Spinal cord (tissue), 10 donors: ENCODE results near the gene LRRC4C. TPM values are rescaled to one million over a fixed set of nuclear protein-coding genes. Genes with fewer than 3 reads are reported as not detected.

Experiments used
- DNase-seq, 6 donors: peaks; one replicate each; pipeline versions ENCODE4 v3.0.0 to v3.0.0-alpha.2; 2013 to 2015; ENCODE audit warnings: low spot score in 6 of 6, low read depth in 4 of 6
- H3K27ac ChIP-seq: one replicate; pipeline ENCODE4 v1.5.1; 2013; ENCODE audit warnings: low read depth, low read length, control low read depth
- H3K27me3 ChIP-seq: one replicate; pipeline ENCODE4 v1.6.1; 2013; ENCODE audit warnings: low read length; ENCODE audit not compliant: control insufficient read depth, insufficient read depth
- H3K36me3 ChIP-seq: one replicate; pipeline ENCODE4 v1.6.1; 2013; ENCODE audit warnings: low read length; ENCODE audit not compliant: control insufficient read depth, insufficient read depth
- H3K4me1 ChIP-seq: one replicate; pipeline ENCODE4 v1.6.1; 2013; ENCODE audit warnings: low read length; ENCODE audit not compliant: control insufficient read depth, insufficient read depth
- H3K4me3 ChIP-seq: one replicate; pipeline ENCODE4 v1.5.1; 2013; ENCODE audit warnings: low read depth, low read length, control low read depth
- H3K9me3 ChIP-seq: one replicate; pipeline ENCODE4 v1.6.1; 2013; ENCODE audit warnings: low read length; ENCODE audit not compliant: control insufficient read depth, insufficient read depth
- WGBS: methylation state at CpG from one replicate; pipeline ENCODE4 v1.1.5; 2013; ENCODE audit warnings: missing lambda C conversion rate; ENCODE audit not compliant: insufficient coverage; 5-methylcytosine and 5-hydroxymethylcytosine counted together
- polyA plus RNA-seq, 2 donors: library from polyadenylated mRNA; unstranded; fragments of 120-200 nt; gene quantifications; one replicate each; pipeline ENCODE4 v1.2.1, GENCODE V29; 2013; ENCODE audit not compliant: insufficient read length in 2 of 2
- total RNA-seq, 2 donors: library from RNA; depleted of rRNA in 1 of 2; stranded (reverse); fragments of 120-200 nt in 1 of 2; fragments of >200 nt in 1 of 2; gene quantifications; one replicate each; pipeline versions ENCODE4 v1.2.3 to v1.2.4, GENCODE V29; 2013 to 2014
- donor health status: healthy.

Gene LRRC4C
- total and polyA plus RNA-seq, 4 donors, result 25.6 to 54.9 (median 39.0) TPM

- DNase-seq, result no peak
- Histone ChIP-seq H3K4me1 (no peaks in the 10 kb centered on the region), H3K36me3 (no peaks in the 10 kb centered on the region), H3K4me3 (no peak overlapping the region), H3K27me3 (no peaks in the 10 kb centered on the region), H3K27ac (no peak overlapping the region), H3K9me3 (peaks cover 1% of the 10 kb centered on the region)
- WGBS, result 33% methylated on average over 1 of the region's 4 CpGs
Observed at GRCh38 chr11:41003339-41004282, 455.8 kb downstream of the LRRC4C start.

- 42% methylated on average over 3 of the region's 5 CpGs for WGBS
- Histone ChIP-seq H3K27ac (no peak overlapping the region), H3K4me3 (no peak overlapping the region), H3K4me1 (no peaks in the 10 kb centered on the region), H3K36me3 (no peaks in the 10 kb centered on the region), H3K9me3 (no peaks in the 10 kb centered on the region), H3K27me3 (no peaks in the 10 kb centered on the region)
- peak in 1 of 6 donors; percentile 43 for DNase-seq
Observed at GRCh38 chr11:40998920-40999319, 460.5 kb downstream of the LRRC4C start.

- Histone ChIP-seq H3K4me3 (no peak overlapping the region), H3K4me1 (no peaks in the 10 kb centered on the region), H3K36me3 (no peaks in the 10 kb centered on the region), H3K27ac (no peak overlapping the region), H3K27me3 (no peaks in the 10 kb centered on the region), H3K9me3 (no peaks in the 10 kb centered on the region)
- peak in 2 of 6 donors; percentile 30 to 35 for DNase-seq
- WGBS, result no CpG with 5 or more reads among the region's 1 CpG
Observed at GRCh38 chr11:40987776-40988435, 471.5 kb downstream of the LRRC4C start.

GRCh38 chr11:40986320-40986719 lies 473.1 kb downstream of the LRRC4C start:
- Histone ChIP-seq H3K36me3 (no peaks in the 10 kb centered on the region), H3K4me1 (no peaks in the 10 kb centered on the region), H3K27ac (no peak overlapping the region), H3K9me3 (no peaks in the 10 kb centered on the region), H3K27me3 (no peaks in the 10 kb centered on the region), H3K4me3 (no peak overlapping the region)
- no CpG with 5 or more reads among the region's 3 CpGs for WGBS
- no peak for DNase-seq

GRCh38 chr11:40975076-40975475 lies 484.4 kb downstream of the LRRC4C start:
- peaks cover 6% of the 10 kb centered on the region for H3K9me3 ChIP-seq
- no peak overlapping the region for H3K27ac ChIP-seq
- no peaks in the 10 kb centered on the region for H3K27me3 ChIP-seq
- WGBS, result no CpG with 5 or more reads among the region's 2 CpGs
- DNase-seq, result no peak
- H3K36me3 ChIP-seq, result no peaks in the 10 kb centered on the region
- H3K4me1 ChIP-seq, result no peaks in the 10 kb centered on the region
- no peak overlapping the region for H3K4me3 ChIP-seq

GRCh38 chr11:40974186-40974795 lies 485.2 kb downstream of the LRRC4C start:
- no peak for DNase-seq
- H3K36me3 ChIP-seq, result no peaks in the 10 kb centered on the region

GRCh38 chr11:40958707-40959106 lies 500.7 kb downstream of the LRRC4C start:
- Histone ChIP-seq H3K27me3 (no peaks in the 10 kb centered on the region), H3K4me1 (no peaks in the 10 kb centered on the region), H3K9me3 (no peaks in the 10 kb centered on the region), H3K4me3 (no peak overlapping the region), H3K27ac (no peak overlapping the region), H3K36me3 (no peaks in the 10 kb centered on the region)
- DNase-seq, result no peak

More at GRCh38 chr11:40974186-40974795, 485.2 kb downstream of the LRRC4C start:
- Histone ChIP-seq H3K27me3 (no peaks in the 10 kb centered on the region), H3K4me3 (no peak overlapping the region), H3K9me3 (peaks cover 6% of the 10 kb centered on the region), H3K4me1 (no peaks in the 10 kb centered on the region), H3K27ac (no peak overlapping the region)
- 100% methylated on average over 1 of the region's 3 CpGs for WGBS

GRCh38 chr11:40952479-40952878 lies 507.0 kb downstream of the LRRC4C start:
- Histone ChIP-seq H3K27ac (no peak overlapping the region), H3K4me3 (no peak overlapping the region), H3K4me1 (no peaks in the 10 kb centered on the region), H3K27me3 (no peaks in the 10 kb centered on the region), H3K36me3 (no peaks in the 10 kb centered on the region), H3K9me3 (no peaks in the 10 kb centered on the region)
- no CpG with 5 or more reads among the region's 1 CpG for WGBS
- peak in 1 of 6 donors; percentile 6 for DNase-seq

- no peak overlapping the region for H3K4me3 ChIP-seq
- peak in 1 of 6 donors; percentile 53 for DNase-seq
- no peaks in the 10 kb centered on the region for H3K4me1 ChIP-seq
- no peaks in the 10 kb centered on the region for H3K36me3 ChIP-seq
- H3K27me3 ChIP-seq, result no peaks in the 10 kb centered on the region
- no peak overlapping the region for H3K27ac ChIP-seq
- WGBS, result no CpG with 5 or more reads among the region's 4 CpGs
- no peaks in the 10 kb centered on the region for H3K9me3 ChIP-seq
Observed at GRCh38 chr11:40938002-40938401, 521.5 kb downstream of the LRRC4C start.
